AG10803 (cell line): ENCODE results near the gene ITGB5.

Source experiments
- DNase-seq: peaks from one replicate; pipeline ENCODE4 v3.0.0; 2010; ENCODE audit warnings: low read depth
- H3K4me3 ChIP-seq: 2 replicates; pipeline ENCODE4 v1.5.1; 2011; ENCODE audit warnings: mild to moderate bottlenecking, low read length, control low read depth
- CTCF ChIP-seq: conservative IDR thresholded peaks from 2 replicates; pipeline ENCODE4 v1.5.1; 2011; ENCODE audit warnings: mild to moderate bottlenecking, low read length, control low read depth, inconsistent platforms

ITGB5 gene

GRCh38 chr3:124877674-124878073, 9.5 kb downstream of the ITGB5 start:
- H3K4me3 ChIP-seq, result no peak overlapping the region
- DNase-seq, result no peak
- no peak for TF ChIP-seq CTCF

DNA sequence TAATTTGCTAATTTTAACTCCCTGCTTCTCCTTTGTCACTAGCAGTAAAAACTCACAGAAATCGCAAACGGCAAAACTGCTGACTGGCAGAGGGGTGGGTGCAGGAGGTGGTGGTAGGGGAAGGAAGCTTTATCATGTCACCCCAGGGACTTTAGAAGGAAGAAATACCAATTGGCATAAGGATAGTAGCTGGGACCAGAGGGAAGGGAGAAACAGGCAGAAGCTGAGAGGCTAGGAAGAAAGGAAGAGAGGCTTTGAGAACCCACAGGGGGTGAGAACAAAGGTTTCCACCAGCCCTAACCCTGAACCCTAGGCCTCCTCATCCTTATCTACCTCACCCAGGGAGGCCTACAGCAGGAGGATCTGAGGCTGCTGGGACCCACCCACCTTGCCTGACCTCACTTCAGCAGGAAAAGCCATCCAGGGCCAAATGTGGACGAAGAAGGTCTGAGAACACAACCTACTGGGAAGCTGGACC, 10.7 kb downstream of the ITGB5 start:
- DNase-seq, result no peak
- no peak for TF ChIP-seq CTCF
- no peak overlapping the region for H3K4me3 ChIP-seq

GRCh38 chr3:124873226-124873625, 13.9 kb downstream of the ITGB5 start:
- H3K4me3 ChIP-seq, result no peak overlapping the region
- peak; percentile 43 for DNase-seq
- no peak for TF ChIP-seq CTCF

DNA sequence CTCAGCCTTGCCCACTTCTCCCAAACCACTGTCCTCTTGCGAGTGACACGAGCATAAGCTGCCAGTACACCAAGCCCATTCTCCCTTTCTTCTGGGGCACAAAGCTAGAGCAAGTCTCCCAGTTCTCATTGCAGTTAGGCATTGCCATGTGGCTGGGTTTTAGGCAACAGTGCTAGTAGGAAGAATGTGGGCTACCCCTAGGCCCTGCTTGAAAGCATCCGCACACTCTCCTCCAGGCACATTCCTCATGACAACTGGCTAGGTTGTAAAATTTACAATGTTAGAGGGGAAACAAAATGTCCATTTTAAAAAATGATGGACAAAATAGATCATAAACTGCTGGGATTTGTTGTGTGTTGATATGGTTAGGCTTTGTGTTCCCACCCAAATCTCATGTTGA, 19.7 kb downstream of the ITGB5 start:
- TF ChIP-seq CTCF, result no peak
- no peak for DNase-seq
- no peak overlapping the region for H3K4me3 ChIP-seq

DNA sequence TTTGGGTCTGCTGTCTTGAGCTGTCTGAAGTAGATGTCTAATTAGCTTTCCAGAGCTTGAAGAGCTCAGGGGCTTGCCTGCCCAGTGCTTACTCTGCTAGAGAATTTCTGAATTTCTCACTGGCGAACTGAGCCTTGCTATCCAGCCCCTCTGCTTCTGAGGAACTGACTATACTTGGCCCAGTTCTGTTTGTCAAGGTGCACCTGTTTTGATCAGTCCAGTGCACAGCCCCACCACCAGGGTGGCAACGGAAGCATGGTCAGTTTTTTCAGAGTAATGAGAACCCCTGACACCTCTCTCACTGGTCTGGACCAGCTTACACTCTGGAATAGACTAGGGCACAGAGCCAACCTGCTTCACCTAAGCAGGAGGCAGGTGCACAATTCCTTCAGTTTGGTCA, 25.2 kb downstream of the ITGB5 start:
- H3K4me3 ChIP-seq, result no peak overlapping the region
- TF ChIP-seq CTCF, result no peak
- DNase-seq, result no peak

- TF ChIP-seq CTCF, result no peak
- H3K4me3 ChIP-seq, result no peak overlapping the region
- peak; percentile 62 for DNase-seq
Measured at GRCh38 chr3:124861041-124861440, 26.1 kb downstream of the ITGB5 start.

DNA sequence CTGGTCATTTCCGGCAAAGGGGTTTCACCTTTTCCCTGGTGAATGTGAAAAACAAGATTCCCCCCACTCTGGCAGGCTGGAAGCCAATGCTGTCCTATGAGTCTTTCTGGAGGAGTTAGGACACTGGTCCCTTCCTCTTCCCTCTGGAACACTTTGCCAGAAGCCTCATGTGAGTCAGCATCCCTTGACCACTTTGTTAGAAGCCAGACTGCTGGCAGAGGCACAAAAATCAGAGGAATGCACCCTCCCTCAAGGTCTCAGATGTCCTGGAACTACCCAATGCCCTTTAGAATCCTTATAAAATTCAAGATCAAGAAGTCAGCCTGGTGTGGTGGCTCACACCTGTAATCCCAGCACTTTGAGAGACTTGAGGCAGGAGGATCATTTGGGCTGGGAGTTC, 26.6 kb downstream of the ITGB5 start:
- no peak for TF ChIP-seq CTCF
- DNase-seq, result peak; percentile 99

More for the DNA sequence above, 26.6 kb downstream of the ITGB5 start:
- H3K4me3 ChIP-seq, result no peak overlapping the region
